HG02943 (cell line): ENCODE data around the gene BFSP2.
A peak's percentile ranks its signal among the peaks of the same experiment; 100 is the strongest.

Experiments used
- ATAC-seq: cut with Tn5 transposase; IDR thresholded peaks from one replicate; pipeline ENCODE4 v1.9.1; 2021; ENCODE audit warnings: mild to moderate bottlenecking, low read depth, moderate library complexity; ENCODE audit not compliant: unreplicated experiment

Gene BFSP2

DNA sequence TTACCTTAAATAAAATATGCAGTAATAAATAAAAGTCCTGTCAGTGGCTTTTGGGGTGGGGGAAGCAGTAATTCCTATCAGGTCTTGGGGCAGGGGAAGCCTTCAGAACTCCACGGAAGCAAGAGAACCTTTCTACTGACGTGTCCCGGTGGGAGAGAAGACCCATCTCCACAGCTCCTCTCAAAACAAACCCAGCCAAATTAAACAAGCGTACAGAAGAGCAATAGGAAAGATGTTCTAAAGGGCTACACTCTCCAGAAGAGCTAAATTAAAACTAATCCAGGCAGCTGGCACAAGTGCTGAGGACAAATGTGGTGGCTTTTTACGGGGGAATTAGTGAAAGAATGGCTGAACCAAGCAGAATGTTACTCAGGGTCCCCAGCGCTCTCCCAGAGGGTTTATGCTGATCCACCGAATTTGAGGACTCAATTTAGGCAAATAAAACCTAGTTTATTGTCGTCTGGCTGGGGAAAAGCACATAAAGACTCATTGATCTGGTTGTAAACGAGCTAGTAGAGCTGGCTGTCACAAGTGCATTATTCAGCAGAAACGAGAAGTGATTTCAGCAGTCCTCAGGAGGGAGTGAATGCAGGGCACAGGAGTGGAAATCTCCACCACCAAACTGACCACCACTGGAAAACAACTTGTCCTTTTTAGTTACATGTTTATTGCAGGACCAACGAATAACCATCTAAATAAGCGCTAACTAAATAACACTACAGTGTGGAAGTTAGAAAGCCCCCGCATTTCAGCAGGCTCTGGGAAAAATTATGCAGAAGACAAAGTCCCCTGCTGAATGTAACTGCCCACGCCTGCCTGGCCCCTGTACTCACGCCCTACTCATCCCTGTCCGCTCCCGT is 13.5 kb downstream of the BFSP2 start:
- no peak for ATAC-seq

GRCh38 chr3:133414021-133414392 is 14.2 kb downstream of the BFSP2 start:
- ATAC-seq = no peak

GRCh38 chr3:133418361-133418760 is 18.5 kb downstream of the BFSP2 start:
- no peak for ATAC-seq

DNA sequence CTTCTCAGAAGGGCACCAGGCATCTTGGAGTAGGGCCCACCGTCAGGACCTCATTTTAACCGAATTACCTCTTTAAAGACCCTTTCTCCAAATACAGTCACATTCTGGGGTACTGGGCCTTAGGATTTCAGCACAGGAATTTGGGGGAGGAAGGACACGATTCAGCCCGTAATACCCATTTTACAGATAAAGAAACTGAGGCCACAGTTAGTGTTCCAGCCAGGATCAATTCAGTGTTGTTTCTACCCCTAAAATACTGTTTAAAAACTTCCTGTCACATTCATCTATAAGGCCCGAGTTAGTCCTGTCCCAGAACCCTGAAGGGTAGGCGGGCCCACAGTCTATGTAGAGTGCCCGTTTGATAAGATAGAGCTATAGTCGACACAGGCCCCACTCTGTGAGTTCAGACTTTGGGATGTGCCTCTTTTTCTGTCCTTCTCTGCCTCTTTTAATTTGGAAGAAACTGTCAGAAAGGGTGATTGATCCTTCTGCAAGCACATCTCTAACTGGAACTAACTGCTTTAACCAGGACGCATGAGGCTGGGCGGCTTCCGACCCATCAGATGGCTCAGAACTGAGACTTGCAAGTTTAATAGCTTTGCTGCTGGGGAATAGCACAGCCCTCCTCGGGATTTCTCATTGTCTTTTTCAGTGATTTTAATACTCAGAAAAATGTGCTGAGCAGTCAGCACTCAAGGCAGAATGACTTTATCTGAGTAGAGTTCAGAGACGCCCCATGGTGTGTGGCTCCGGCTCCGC is 19.5 kb downstream of the BFSP2 start:
- ATAC-seq = no peak

- ATAC-seq = no peak
Observed at GRCh38 chr3:133424937-133425869, 25.3 kb downstream of the BFSP2 start.

DNA sequence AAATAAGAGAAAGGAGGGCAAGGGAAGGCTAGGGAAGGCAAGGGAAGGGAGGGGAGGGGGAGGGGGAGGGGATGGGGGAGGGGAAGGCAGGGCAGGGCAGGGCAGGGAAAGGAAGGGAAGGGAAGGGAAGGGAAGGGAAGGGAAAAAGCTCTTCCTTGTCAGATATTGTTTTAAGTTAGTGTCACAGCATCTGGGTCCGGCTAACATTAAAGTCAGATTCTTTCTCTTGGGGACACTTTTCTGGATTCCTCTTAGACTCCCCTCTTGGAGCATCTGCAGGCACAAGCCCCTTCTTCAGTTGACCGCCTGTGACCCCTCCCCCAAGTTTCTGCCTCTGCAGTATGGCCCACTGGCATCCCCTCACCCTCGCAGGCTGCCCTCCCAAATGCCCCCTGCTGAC is 26.0 kb downstream of the BFSP2 start:
- ATAC-seq = no peak

DNA sequence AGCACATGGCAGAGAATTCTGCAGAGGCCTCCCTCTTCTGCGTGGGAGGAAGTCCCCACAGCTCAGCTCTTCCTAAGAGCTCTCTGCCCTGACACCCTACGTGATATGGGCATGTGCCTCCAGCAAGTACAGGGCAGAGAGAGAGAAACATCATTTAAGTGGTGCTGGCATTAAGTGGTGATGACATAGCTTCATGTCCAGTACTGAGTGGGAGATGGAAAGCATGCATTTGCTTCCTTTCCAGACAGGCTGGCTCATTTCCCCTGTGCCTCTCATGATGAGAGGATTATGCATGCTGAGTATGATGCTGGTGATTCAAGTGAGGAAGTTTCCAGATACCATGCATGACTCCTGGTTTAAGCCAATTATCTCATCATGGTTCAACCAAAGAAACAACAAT is 26.9 kb downstream of the BFSP2 start:
- no peak for ATAC-seq

- no peak for ATAC-seq
Observed at GRCh38 chr3:133428552-133428951, 28.7 kb downstream of the BFSP2 start.

DNA sequence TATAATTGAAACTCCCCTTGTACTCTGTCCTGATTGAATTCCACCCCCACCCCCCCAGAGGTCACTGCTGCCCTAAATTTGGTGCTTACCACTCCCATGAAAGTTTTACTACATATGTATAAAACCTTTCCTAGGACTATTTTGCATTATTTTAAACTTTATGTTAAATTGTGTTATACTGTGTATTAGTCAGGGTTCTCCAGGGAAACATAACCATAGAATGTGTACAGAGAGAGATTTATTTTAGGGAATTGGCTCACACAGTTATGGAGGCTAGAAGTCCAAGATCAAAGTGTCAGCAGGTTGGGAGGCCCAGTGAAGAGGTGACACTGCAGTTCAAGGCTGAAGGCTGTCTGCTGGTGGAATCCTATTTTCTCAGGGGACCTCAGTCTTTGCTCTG is 29.2 kb downstream of the BFSP2 start:
- no peak for ATAC-seq

GRCh38 chr3:133439563-133439962 is 39.7 kb downstream of the BFSP2 start:
- ATAC-seq = no peak

DNA sequence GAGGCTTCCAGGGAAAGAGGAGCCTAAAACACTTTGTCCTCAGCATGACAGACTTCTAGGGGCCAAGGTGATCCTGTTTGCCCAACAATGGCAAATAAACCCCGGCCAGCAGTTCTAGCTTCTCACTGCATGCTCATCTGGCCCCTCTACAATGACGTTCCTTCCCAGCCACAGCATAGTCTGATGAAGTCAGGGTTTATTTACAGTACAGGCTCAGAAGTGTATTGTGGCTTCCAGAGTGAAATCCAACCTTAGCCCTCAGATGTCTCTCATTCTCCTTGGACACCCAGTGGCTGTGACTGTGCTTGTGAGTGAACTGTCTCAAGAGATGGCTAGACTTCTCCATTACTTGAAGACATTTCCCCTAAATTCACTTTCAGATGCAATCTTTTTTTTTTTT is 40.8 kb downstream of the BFSP2 start:
- ATAC-seq = no peak

GRCh38 chr3:133441867-133442270 is 42.0 kb downstream of the BFSP2 start:
- ATAC-seq = peak; percentile 66

DNA sequence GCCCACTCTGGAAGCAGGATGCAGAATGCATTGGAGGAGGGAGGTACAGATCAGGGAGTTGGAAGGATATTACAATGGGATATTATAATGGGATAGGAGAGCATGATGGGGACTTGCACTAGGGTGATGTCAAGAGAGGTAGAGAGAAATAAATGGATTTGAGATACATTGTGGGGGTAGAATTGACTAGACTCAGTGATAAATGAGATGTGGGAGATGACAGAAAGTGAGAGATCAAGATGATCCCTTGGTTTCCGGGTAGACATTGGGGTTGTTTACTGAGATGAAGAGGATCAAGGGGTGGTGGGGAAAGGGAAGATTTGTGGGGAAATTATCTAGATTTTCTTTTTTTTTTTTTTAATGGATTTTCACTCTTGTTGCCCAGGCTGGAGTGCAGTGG is 42.7 kb downstream of the BFSP2 start:
- ATAC-seq = no peak

GRCh38 chr3:133443649-133444422 is 44.0 kb downstream of the BFSP2 start:
- ATAC-seq = no peak

GRCh38 chr3:133444423-133444774 is 44.5 kb downstream of the BFSP2 start:
- ATAC-seq = no peak

- ATAC-seq = no peak
Observed at GRCh38 chr3:133445108-133445507, 45.3 kb downstream of the BFSP2 start.

GRCh38 chr3:133447750-133448477 is 48.1 kb downstream of the BFSP2 start:
- no peak for ATAC-seq

DNA sequence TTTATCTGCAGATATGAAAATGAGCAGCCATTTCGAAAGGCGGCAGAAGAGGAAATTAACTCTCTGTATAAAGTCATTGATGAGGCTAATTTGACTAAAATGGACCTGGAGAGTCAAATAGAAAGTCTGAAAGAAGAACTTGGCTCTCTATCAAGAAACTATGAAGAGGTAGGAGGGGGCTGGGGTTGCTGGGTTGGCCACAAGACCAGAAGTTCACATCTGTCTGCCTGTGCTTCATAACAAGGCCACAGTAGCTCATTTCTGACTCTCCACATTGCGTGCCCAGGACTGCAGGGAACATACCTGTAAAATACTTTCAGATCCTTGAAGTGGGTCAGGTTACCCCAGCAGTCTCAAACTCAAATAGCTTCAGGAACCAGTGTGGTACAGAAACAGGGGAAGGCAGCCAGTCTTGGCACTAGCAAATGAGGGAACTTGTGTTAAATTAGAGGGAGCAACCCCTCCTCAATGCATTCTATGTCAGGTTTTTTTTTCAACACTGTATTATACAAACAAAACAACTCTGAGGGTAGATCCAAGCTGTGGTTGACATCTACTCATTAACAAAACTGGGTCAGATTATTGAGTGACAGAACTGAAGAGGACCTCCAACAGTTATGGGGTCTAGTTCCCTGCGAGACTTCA is 48.7 kb downstream of the BFSP2 start:
- peak; percentile 87 for ATAC-seq

DNA sequence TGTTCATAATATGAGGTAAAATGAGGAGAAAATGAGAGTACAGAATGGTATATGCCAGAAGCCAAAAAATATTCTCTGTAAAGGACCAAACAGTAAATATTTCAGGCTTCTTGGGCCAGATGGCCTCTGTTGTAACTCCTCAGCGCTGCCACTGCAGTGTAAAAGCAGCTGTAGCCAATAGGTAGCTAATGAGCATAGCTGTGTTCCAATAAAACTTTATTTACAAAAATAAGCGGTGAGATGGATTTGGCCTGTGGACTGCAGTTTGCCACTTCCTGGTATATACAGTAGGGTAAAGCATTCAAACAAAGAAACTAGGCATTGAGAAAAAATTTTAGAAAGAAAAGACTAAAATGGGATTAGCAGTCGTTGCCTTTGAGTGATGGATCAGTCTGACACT is 51.5 kb downstream of the BFSP2 start:
- ATAC-seq = no peak
